Stimulated activated CD4-positive, alpha-beta T cell treated with anti-CD3 and anti-CD28 coated beads, TNF-alpha, amount 100 ng/mL, for 24 hours (primary cell): Measurements from ENCODE around the gene COQ4.
"Not testable (repeated sequence)": the region's sequence is repeated elsewhere in the genome, so short reads cannot be mapped to it uniquely, and the experiment has no call there.

ENCODE experiments used
- DNase-seq, 3 experiments: peaks; one replicate each; pipeline ENCODE4 v3.0.0-alpha.2; 2020; ENCODE audit warnings: low read depth in 3 of 3

The COQ4 gene

GRCh38 chr9:128298535-128299482, 23.8 kb upstream of the COQ4 start:
- DNase-seq = no peak

GRCh38 chr9:128304136-128304970, 18.3 kb upstream of the COQ4 start:
- DNase-seq = no peak

- DNase-seq = no peak
Observed at GRCh38 chr9:128304971-128305288, 17.7 kb upstream of the COQ4 start.

- no peak for DNase-seq
Observed at GRCh38 chr9:128309551-128309950, 13.1 kb upstream of the COQ4 start.

GRCh38 chr9:128310461-128310860, 12.2 kb upstream of the COQ4 start:
- DNase-seq = no peak

- no peak for DNase-seq
Observed at GRCh38 chr9:128314697-128315096, 7.9 kb upstream of the COQ4 start.

GRCh38 chr9:128316421-128316820, 6.2 kb upstream of the COQ4 start:
- DNase-seq = no peak

- no peak for DNase-seq
Observed at GRCh38 chr9:128317629-128318028, 5.0 kb upstream of the COQ4 start.

GRCh38 chr9:128321343-128321742, 1.3 kb upstream of the COQ4 start:
- DNase-seq = no peak

GRCh38 chr9:128321879-128322403, 698 bp upstream of the COQ4 start:
- no peak for DNase-seq

GRCh38 chr9:128323212-128323730, 632 bp downstream of the COQ4 start:
- DNase-seq = no peak

- no peak for DNase-seq
Observed at GRCh38 chr9:128323791-128324190, 1.2 kb downstream of the COQ4 start.

GRCh38 chr9:128324401-128324800, 1.8 kb downstream of the COQ4 start:
- DNase-seq = no peak

GRCh38 chr9:128325629-128326028, 3.0 kb downstream of the COQ4 start:
- no peak for DNase-seq

GRCh38 chr9:128333451-128333869, 10.8 kb downstream of the COQ4 start:
- no peak for DNase-seq

GRCh38 chr9:128335161-128335560, 12.5 kb downstream of the COQ4 start:
- DNase-seq = no peak

GRCh38 chr9:128335914-128336313, 13.3 kb downstream of the COQ4 start:
- DNase-seq = no peak

- DNase-seq = no peak
Observed at GRCh38 chr9:128337936-128338335, 15.3 kb downstream of the COQ4 start.

- DNase-seq = not testable (repeated sequence)
Observed at GRCh38 chr9:128338852-128339614, 16.4 kb downstream of the COQ4 start.

GRCh38 chr9:128339761-128340690, 17.4 kb downstream of the COQ4 start, which contains the start of gene SLC27A4:
Gene SLC27A4 (plus strand): TSS chr9:128340527. CDS start chr9:128343133, 2,606 bp downstream.
- peak; percentile 53 to 77 (median 65) for DNase-seq
